Gastrocnemius medialis (tissue), 4 donors: ENCODE data around the gene LMAN2. TPM values are rescaled to one million over a fixed set of nuclear protein-coding genes. Genes with fewer than 3 reads are reported as not detected.
A peak's percentile ranks its signal among the peaks of the same experiment; 100 is the strongest.

Experiments used
- ATAC-seq, 2 donors: fragments of 150-250 bp; one replicate each; pipeline ENCODE4 v1.9.1; 2016
- DNase-seq, 2 donors: peaks; one replicate each; pipeline ENCODE4 v3.0.0-alpha.2; 2019
- H3K27ac ChIP-seq, 4 donors: fragments of 200-600 bp; sonication (generic); 1 replicate in 1 of 4; 2 replicates in 3 of 4; pipeline ENCODE4 v1.5.1; 2016 to 2018; ENCODE audit warnings: mild to moderate bottlenecking in 2 of 4, moderate library complexity in 1 of 4
- H3K27me3 ChIP-seq, 3 donors: fragments of 200-600 bp; sonication (generic) in 2 of 3; 1 replicate in 1 of 3; 2 replicates in 2 of 3; pipeline versions ENCODE4 v1.5.1 to v1.6.0; 2016 to 2019; ENCODE audit warnings: mild to moderate bottlenecking in 1 of 3, moderate library complexity in 1 of 3
- H3K36me3 ChIP-seq, 2 donors: fragments of 200-600 bp; sonication (generic) in 1 of 2; one replicate each; pipeline ENCODE4 v1.5.1; 2017 to 2018
- H3K4me1 ChIP-seq, 2 donors: fragments of 200-600 bp; sonication (generic) in 1 of 2; one replicate each; pipeline ENCODE4 v1.5.1; 2016 to 2017; ENCODE audit warnings: mild to moderate bottlenecking in 2 of 2
- H3K4me3 ChIP-seq, 4 donors: fragments of 200-600 bp; sonication (generic) in 3 of 4; 1 replicate in 1 of 4; 2 replicates in 3 of 4; pipeline ENCODE4 v1.5.1; 2016 to 2019; ENCODE audit warnings: mild to moderate bottlenecking in 2 of 4
- H3K9me3 ChIP-seq, 3 donors: fragments of 200-600 bp; sonication (generic) in 2 of 3; 1 replicate in 1 of 3; 2 replicates in 2 of 3; pipeline ENCODE4 v1.5.1; 2016 to 2019
- CTCF ChIP-seq, 5 experiments: fragments of 450-650 bp in 3 of 5; fragments of 200-600 bp in 2 of 5; sonication (generic) in 2 of 5; IDR thresholded peaks in 4 of 5; conservative IDR thresholded peaks in 1 of 5; 1 replicate in 4 of 5; 2 replicates in 1 of 5; pipeline ENCODE4 v1.5.1; 2016 to 2019; ENCODE audit warnings: antibody characterized with exemption in 5 of 5, mild to moderate bottlenecking in 3 of 5, moderate library complexity in 3 of 5
- POLR2A ChIP-seq, 2 donors: fragments of 450-650 bp; IDR thresholded peaks; one replicate each; pipeline ENCODE4 v1.6.1; 2017; ENCODE audit warnings: antibody characterized with exemption in 2 of 2, mild to moderate bottlenecking in 2 of 2, moderate library complexity in 2 of 2
- in situ Hi-C, 4 donors: fragments of 200-750 bp; cut with MboI; loops; one replicate each; pipeline versions ENCODE4 v1.15.0 to v1.8.0; 2017; ENCODE audit warnings: low sequenced_read_pairs in 4 of 4
- intact Hi-C: fragments of 100-400 bp; cut with DNase I; formaldehyde crosslinking; loops from one replicate; pipeline ENCODE4 v1.15.1; 2023; ENCODE audit warnings: low total_unique reads
- total RNA-seq, 4 donors: library from RNA; depleted of rRNA; stranded (reverse); fragments of >200 nt; gene quantifications; one replicate each; pipeline versions ENCODE4 v1.1.0 to v1.2.3, GENCODE V29; 2016

LMAN2 gene
- total RNA-seq, 4 donors from 2014 or later = 70.2 to 109 (median 86.6) TPM

- Histone ChIP-seq H3K27ac (peak overlapping the region in 2 of 4 donors; percentile 16 to 23), H3K4me1 (peaks cover 11 to 20% of the 10 kb centered on the region in 2 donors), H3K4me3 (no peak overlapping the region), H3K36me3 (peaks cover 5 to 45% of the 10 kb centered on the region in 2 donors), H3K27me3 (no peaks in the 10 kb centered on the region), H3K9me3 (no peaks in the 10 kb centered on the region)
- DNase-seq = no peak
- intact Hi-C loops = no loop called here
- ATAC-seq = no peak
- in situ Hi-C loops = no loop called here
- TF ChIP-seq POLR2A (IDR thresholded peaks at IDR 0.05) = no peak
Observed at GRCh38 chr5:177296581-177296980, 54.9 kb downstream of the LMAN2 start.

- Histone ChIP-seq H3K4me1 (peaks cover 4 to 14% of the 10 kb centered on the region in 2 donors), H3K9me3 (no peaks in the 10 kb centered on the region), H3K27ac (peak overlapping the region in 2 of 4 donors; percentile 16 to 23), H3K36me3 (peaks cover 5 to 46% of the 10 kb centered on the region in 2 donors), H3K4me3 (no peak overlapping the region), H3K27me3 (no peaks in the 10 kb centered on the region)
- intact Hi-C loops = no loop called here
- no peak for DNase-seq
- in situ Hi-C loops = no loop called here
- no peak for ATAC-seq
- TF ChIP-seq POLR2A (IDR thresholded peaks at IDR 0.05) (no peak), CTCF (IDR thresholded peaks at IDR 0.05 in 4 of 5, conservative IDR thresholded peaks at IDR 0.05 in 1 of 5) (no peak)
Observed at GRCh38 chr5:177295924-177296323, 55.5 kb downstream of the LMAN2 start.

- intact Hi-C loops = no loop called here
- in situ Hi-C loops = no loop called here
- ATAC-seq = no peak
Observed at GRCh38 chr5:177294632-177295031, 56.8 kb downstream of the LMAN2 start.

GRCh38 chr5:177293819-177294581 is 57.5 kb downstream of the LMAN2 start:
- intact Hi-C loops = no loop called here
- peaks cover 5 to 52% of the 10 kb centered on the region in 2 donors for H3K36me3 ChIP-seq
- ATAC-seq (no peak), DNase-seq (no peak)
- H3K27me3 ChIP-seq = no peaks in the 10 kb centered on the region
- H3K27ac ChIP-seq = no peak overlapping the region
- TF ChIP-seq POLR2A (IDR thresholded peaks at IDR 0.05) = no peak
- TF ChIP-seq CTCF (IDR thresholded peaks at IDR 0.05 in 4 of 5, conservative IDR thresholded peaks at IDR 0.05 in 1 of 5) = no peak
- in situ Hi-C loops = no loop called here
- no peak overlapping the region for H3K4me3 ChIP-seq
- no peaks in the 10 kb centered on the region for H3K9me3 ChIP-seq
- peaks cover 0 to 4% of the 10 kb centered on the region in 2 donors for H3K4me1 ChIP-seq

More at GRCh38 chr5:177294632-177295031, 56.8 kb downstream of the LMAN2 start:
- no peak for DNase-seq
- H3K4me3 ChIP-seq = no peak overlapping the region
- no peak overlapping the region for H3K27ac ChIP-seq
- TF ChIP-seq POLR2A (IDR thresholded peaks at IDR 0.05) = no peak
- no peak for TF ChIP-seq CTCF (IDR thresholded peaks at IDR 0.05 in 4 of 5, conservative IDR thresholded peaks at IDR 0.05 in 1 of 5)
- H3K27me3 ChIP-seq = no peaks in the 10 kb centered on the region
- H3K9me3 ChIP-seq = no peaks in the 10 kb centered on the region
- H3K36me3 ChIP-seq = peaks cover 5 to 46% of the 10 kb centered on the region in 2 donors
- peaks cover 0 to 4% of the 10 kb centered on the region in 2 donors for H3K4me1 ChIP-seq

- H3K4me1 ChIP-seq = peaks cover 0 to 4% of the 10 kb centered on the region in 2 donors
- ATAC-seq (no peak), DNase-seq (no peak)
- intact Hi-C loops = no loop called here
- H3K9me3 ChIP-seq = no peaks in the 10 kb centered on the region
- TF ChIP-seq POLR2A (IDR thresholded peaks at IDR 0.05) (no peak), CTCF (IDR thresholded peaks at IDR 0.05 in 4 of 5, conservative IDR thresholded peaks at IDR 0.05 in 1 of 5) (no peak)
- no peaks in the 10 kb centered on the region for H3K27me3 ChIP-seq
- no peak overlapping the region for H3K27ac ChIP-seq
- no peak overlapping the region for H3K4me3 ChIP-seq
- in situ Hi-C loops = no loop called here
- peaks cover 5 to 72% of the 10 kb centered on the region in 2 donors for H3K36me3 ChIP-seq
Observed at GRCh38 chr5:177291735-177292134, 59.7 kb downstream of the LMAN2 start.
